ENCODE data around the gene SLC9A8.

- TF ChIP-seq CSDC2 (CRISPR knock-in tag; IDR thresholded peaks at IDR 0.05) = no peak
- TF ChIP-seq ZFP30 (CRISPR knock-in tag; IDR thresholded peaks at IDR 0.05) = no peak
- no peak for TF ChIP-seq ARNTL (CRISPR knock-in tag; IDR thresholded peaks at IDR 0.05; ENCODE audit: borderline replicate concordance, low read depth)
- TF ChIP-seq PATZ1 (CRISPR knock-in tag; IDR thresholded peaks at IDR 0.05; ENCODE audit: borderline replicate concordance) = no peak
- no peak for TF ChIP-seq CREB5 (CRISPR knock-in tag; IDR thresholded peaks at IDR 0.05; ENCODE audit: low read depth)
- no peak for TF ChIP-seq OSR1 (CRISPR knock-in tag; IDR thresholded peaks at IDR 0.05)
- TF ChIP-seq ZFP3 (CRISPR knock-in tag; IDR thresholded peaks at IDR 0.05) = no peak
- TF ChIP-seq POU6F1 (CRISPR knock-in tag; IDR thresholded peaks at IDR 0.05; ENCODE audit: borderline replicate concordance, low read depth) = no peak
- no peak for TF ChIP-seq ISL1 (CRISPR knock-in tag; IDR thresholded peaks at IDR 0.05)
- no peak for TF ChIP-seq PPARA (CRISPR knock-in tag; IDR thresholded peaks at IDR 0.05; ENCODE audit: borderline replicate concordance)
- TF ChIP-seq TCF4 (CRISPR knock-in tag; IDR thresholded peaks at IDR 0.05; ENCODE audit: borderline replicate concordance) = no peak
- no peak for TF ChIP-seq ZNF565 (CRISPR knock-in tag; conservative IDR thresholded peaks at IDR 0.05; ENCODE audit: low read depth)
- TF ChIP-seq RARB (CRISPR knock-in tag; IDR thresholded peaks at IDR 0.05) = no peak
- TF ChIP-seq BACH2 (CRISPR knock-in tag; IDR thresholded peaks at IDR 0.05; ENCODE audit: borderline replicate concordance) = no peak
Measured at GRCh38 chr20:49809803-49810359, 2.7 kb upstream of the SLC9A8 start.

Measured in SK-N-SH treated with all-trans-retinoic acid at 6 μM for 48 hours (cell line).